SH-SY5Y (cell line): ENCODE measurements around the gene PRR33.

Experiments
- GATA2 ChIP-seq: IDR thresholded peaks from 2 replicates; pipeline ENCODE4 v1.6.1; 2011; ENCODE audit warnings: mild to moderate bottlenecking, low read depth, low read length
- GATA3 ChIP-seq: IDR thresholded peaks from 2 replicates; pipeline ENCODE4 v1.6.1; 2011; ENCODE audit warnings: low read depth, mild to moderate bottlenecking, low read length, moderate library complexity

- no peak for TF ChIP-seq GATA2
- no peak for TF ChIP-seq GATA3
Observed at GRCh38 chr11:1906611-1907423, 15.1 kb upstream of the PRR33 start.
